DND-41 (cell line): ENCODE measurements around the gene LDB2.

Source experiments
- EZH2 ChIP-seq: IDR thresholded peaks from 3 replicates; pipeline ENCODE4 v1.6.1; 2012; ENCODE audit warnings: borderline replicate concordance, low read depth, mild to moderate bottlenecking, moderate library complexity, low read length, inconsistent platforms; ENCODE audit not compliant: severe bottlenecking
- TF ChIP-seq, protein P1 (sequence below): IDR thresholded peaks from 2 replicates; pipeline ENCODE4 v1.5.1; 2012; ENCODE audit warnings: borderline replicate concordance, low read length, moderate library complexity, mild to moderate bottlenecking; ENCODE audit not compliant: poor library complexity, severe bottlenecking; ENCODE audit errors: extremely low read depth

DNA sequence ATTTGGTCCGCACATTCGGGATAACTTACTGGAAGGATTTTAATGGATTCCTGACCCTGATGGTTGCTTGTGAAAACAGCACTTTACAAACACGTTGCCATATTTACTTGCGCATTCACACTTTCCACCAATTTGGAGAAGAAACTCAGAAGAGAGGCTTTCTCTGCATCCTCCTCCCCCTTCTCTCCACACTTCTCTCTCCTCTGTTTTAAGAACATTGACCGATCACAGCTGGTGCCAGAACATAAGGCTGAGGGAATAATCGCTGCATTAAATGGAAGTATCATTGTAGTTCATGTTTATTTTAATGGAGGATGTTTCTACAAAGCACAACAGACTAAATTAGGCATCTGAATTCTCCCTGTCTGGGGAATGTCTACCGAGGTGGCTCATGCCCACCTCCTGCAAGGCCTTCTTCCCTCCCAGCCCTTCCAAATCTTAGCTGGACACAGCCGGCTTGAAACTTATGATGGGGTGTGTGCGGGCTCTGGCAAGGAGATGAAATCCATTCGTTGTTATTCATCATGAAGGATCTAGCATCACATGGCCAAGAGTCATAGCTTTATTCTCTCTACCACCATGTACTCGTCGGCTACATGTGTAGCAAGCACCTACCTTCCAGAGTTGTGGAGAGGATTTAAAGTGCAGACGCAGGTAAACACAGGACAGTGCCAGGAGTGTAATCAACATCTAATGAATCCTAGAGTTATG lies 204.1 kb downstream of the LDB2 start:
- TF ChIP-seq, protein P1, sequence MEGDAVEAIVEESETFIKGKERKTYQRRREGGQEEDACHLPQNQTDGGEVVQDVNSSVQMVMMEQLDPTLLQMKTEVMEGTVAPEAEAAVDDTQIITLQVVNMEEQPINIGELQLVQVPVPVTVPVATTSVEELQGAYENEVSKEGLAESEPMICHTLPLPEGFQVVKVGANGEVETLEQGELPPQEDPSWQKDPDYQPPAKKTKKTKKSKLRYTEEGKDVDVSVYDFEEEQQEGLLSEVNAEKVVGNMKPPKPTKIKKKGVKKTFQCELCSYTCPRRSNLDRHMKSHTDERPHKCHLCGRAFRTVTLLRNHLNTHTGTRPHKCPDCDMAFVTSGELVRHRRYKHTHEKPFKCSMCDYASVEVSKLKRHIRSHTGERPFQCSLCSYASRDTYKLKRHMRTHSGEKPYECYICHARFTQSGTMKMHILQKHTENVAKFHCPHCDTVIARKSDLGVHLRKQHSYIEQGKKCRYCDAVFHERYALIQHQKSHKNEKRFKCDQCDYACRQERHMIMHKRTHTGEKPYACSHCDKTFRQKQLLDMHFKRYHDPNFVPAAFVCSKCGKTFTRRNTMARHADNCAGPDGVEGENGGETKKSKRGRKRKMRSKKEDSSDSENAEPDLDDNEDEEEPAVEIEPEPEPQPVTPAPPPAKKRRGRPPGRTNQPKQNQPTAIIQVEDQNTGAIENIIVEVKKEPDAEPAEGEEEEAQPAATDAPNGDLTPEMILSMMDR, result no peak
- no peak for TF ChIP-seq EZH2
